MCF 10A (cell line): ENCODE data around the gene CATSPERD. TPM values are rescaled to one million over a fixed set of nuclear protein-coding genes. Genes with fewer than 3 reads are reported as not detected.
A peak's percentile ranks its signal among the peaks of the same experiment; 100 is the strongest.

ENCODE experiments used
- BruUV-seq: library from RNA; stranded (reverse); fragments of 400-500 nt; replicated peaks from 2 replicates; lab custom pipeline; 2021; lab: Mats Ljungman, UMichigan
- CTCF ChIA-PET: fragments of 300-600 bp; sonication (Branson Sonifier 250); formaldehyde crosslinking; extraction: SDS; loops from one replicate; lab custom pipeline; 2021; ENCODE audit warnings: antibody characterized with exemption, inconsistent platforms; lab: Yijun Ruan, JAX
- POLR2A ChIA-PET: fragments of 300-600, 350-650 bp; sonication (Branson Sonifier 250); formaldehyde crosslinking; extraction: SDS; loops from one replicate; lab custom pipeline; 2020; ENCODE audit warnings: antibody characterized with exemption, inconsistent platforms; lab: Yijun Ruan, JAX
- DNase-seq: peaks from one replicate; pipeline ENCODE4 v3.0.0-alpha.2; 2018; ENCODE audit not compliant: unreplicated experiment
- H3K27ac Mint-ChIP-seq: one replicate; pipeline ENCODE4 v1.8.0; 2022; ENCODE audit warnings: mild to moderate bottlenecking, low read depth, mixed read lengths; ENCODE audit not compliant: unreplicated experiment
- H3K27me3 Mint-ChIP-seq: one replicate; pipeline ENCODE4 v1.8.0; 2022; ENCODE audit warnings: mixed read lengths; ENCODE audit not compliant: insufficient read depth, unreplicated experiment
- H3K36me3 Mint-ChIP-seq: one replicate; pipeline ENCODE4 v1.8.0; 2022; ENCODE audit warnings: mild to moderate bottlenecking, moderate library complexity, mixed read lengths; ENCODE audit not compliant: insufficient read depth, unreplicated experiment
- H3K4me1 Mint-ChIP-seq: one replicate; pipeline ENCODE4 v1.8.0; 2022; ENCODE audit warnings: mixed read lengths; ENCODE audit not compliant: insufficient read depth, unreplicated experiment
- H3K4me3 Mint-ChIP-seq: one replicate; pipeline ENCODE4 v1.8.0; 2022; ENCODE audit warnings: mild to moderate bottlenecking, moderate library complexity, mixed read lengths; ENCODE audit not compliant: unreplicated experiment
- H3K9me3 Mint-ChIP-seq: one replicate; pipeline ENCODE4 v1.8.0; 2022; ENCODE audit warnings: mixed read lengths; ENCODE audit not compliant: unreplicated experiment
- intact Hi-C: fragments of 100-400 bp; cut with micrococcal nuclease; formaldehyde crosslinking; loops from 2 replicates; pipeline ENCODE4 v1.14.1; 2022
- total RNA-seq: library from RNA; stranded (reverse); gene quantifications from 2 replicates; pipeline ENCODE4 v1.2.3, GENCODE V29; 2022
- TF ChIP-seq, protein P1 (sequence below): fragments of 200-600 bp; IDR thresholded peaks from one replicate; pipeline ENCODE4 v1.8.0; 2022; ENCODE audit warnings: antibody characterized with exemption, mild to moderate bottlenecking; ENCODE audit not compliant: unreplicated experiment

Gene CATSPERD
- total RNA-seq, 1 experiment from 2014 or later = not detected

DNA sequence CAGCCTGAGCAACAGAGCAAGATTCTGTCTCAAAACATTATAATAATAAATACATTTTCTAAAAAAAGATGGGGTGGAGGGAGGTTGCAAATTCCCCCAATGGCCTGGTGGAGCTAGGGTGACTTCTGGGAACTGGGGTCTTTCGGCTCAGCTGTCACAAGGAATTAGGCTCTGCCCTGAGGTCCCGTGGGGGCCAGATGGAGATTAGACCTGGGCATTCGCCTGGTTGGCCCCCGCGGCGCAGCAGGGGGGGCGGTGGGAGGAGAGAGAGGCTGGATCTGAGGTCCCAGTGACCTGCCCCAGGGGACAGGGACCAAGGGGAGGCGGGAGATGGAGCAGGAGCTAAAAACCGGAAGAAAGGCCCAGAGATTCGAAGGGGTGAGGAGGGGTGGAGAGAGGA is 104.3 kb downstream of the CATSPERD start:
- intact Hi-C loops = no loop called here
- H3K9me3 Mint-ChIP-seq = no peaks in the 10 kb centered on the region
- POLR2A ChIA-PET = interaction anchor here (0.6 kb wide), 1 partner anchor 34 kb away, joined by 3 read pairs; no protein-coding TSS in a partner anchor

GRCh38 chr19:5825178-5825577 is 104.7 kb downstream of the CATSPERD start:
- ChIA-PET CTCF (interaction anchor here (0.5 to 5.6 kb wide), 5 partner anchors 15 to 54 kb away, joined by 3 to 45 read pairs (median 4); partner anchors contain the start of gene NRTN), POLR2A (interaction anchor here (0.6 kb wide), 1 partner anchor 35 kb away, joined by 3 read pairs; no protein-coding TSS in a partner anchor)
- Mint-ChIP-seq H3K4me1 (peaks cover 13% of the 10 kb centered on the region), H3K27me3 (peaks cover 9% of the 10 kb centered on the region), H3K36me3 (no peaks in the 10 kb centered on the region), H3K9me3 (no peaks in the 10 kb centered on the region), H3K4me3 (no peak overlapping the region), H3K27ac (no peak overlapping the region)
- no peak for DNase-seq
- BruUV-seq = no TSS peak
- TF ChIP-seq, protein P1, sequence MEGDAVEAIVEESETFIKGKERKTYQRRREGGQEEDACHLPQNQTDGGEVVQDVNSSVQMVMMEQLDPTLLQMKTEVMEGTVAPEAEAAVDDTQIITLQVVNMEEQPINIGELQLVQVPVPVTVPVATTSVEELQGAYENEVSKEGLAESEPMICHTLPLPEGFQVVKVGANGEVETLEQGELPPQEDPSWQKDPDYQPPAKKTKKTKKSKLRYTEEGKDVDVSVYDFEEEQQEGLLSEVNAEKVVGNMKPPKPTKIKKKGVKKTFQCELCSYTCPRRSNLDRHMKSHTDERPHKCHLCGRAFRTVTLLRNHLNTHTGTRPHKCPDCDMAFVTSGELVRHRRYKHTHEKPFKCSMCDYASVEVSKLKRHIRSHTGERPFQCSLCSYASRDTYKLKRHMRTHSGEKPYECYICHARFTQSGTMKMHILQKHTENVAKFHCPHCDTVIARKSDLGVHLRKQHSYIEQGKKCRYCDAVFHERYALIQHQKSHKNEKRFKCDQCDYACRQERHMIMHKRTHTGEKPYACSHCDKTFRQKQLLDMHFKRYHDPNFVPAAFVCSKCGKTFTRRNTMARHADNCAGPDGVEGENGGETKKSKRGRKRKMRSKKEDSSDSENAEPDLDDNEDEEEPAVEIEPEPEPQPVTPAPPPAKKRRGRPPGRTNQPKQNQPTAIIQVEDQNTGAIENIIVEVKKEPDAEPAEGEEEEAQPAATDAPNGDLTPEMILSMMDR = no peak
- intact Hi-C loops = no loop called here

More for the DNA sequence above, 104.3 kb downstream of the CATSPERD start:
- TF ChIP-seq, protein P1 = no peak
- DNase-seq = no peak
- Mint-ChIP-seq H3K36me3 (no peaks in the 10 kb centered on the region), H3K4me3 (no peak overlapping the region), H3K4me1 (peaks cover 13% of the 10 kb centered on the region), H3K27ac (no peak overlapping the region), H3K27me3 (peaks cover 9% of the 10 kb centered on the region)
- no TSS peak for BruUV-seq
- CTCF ChIA-PET = interaction anchor here (0.5 to 5.6 kb wide), 6 partner anchors 15 to 155 kb away, joined by 3 to 45 read pairs (median 4); partner anchors contain the start of gene NRTN

DNA sequence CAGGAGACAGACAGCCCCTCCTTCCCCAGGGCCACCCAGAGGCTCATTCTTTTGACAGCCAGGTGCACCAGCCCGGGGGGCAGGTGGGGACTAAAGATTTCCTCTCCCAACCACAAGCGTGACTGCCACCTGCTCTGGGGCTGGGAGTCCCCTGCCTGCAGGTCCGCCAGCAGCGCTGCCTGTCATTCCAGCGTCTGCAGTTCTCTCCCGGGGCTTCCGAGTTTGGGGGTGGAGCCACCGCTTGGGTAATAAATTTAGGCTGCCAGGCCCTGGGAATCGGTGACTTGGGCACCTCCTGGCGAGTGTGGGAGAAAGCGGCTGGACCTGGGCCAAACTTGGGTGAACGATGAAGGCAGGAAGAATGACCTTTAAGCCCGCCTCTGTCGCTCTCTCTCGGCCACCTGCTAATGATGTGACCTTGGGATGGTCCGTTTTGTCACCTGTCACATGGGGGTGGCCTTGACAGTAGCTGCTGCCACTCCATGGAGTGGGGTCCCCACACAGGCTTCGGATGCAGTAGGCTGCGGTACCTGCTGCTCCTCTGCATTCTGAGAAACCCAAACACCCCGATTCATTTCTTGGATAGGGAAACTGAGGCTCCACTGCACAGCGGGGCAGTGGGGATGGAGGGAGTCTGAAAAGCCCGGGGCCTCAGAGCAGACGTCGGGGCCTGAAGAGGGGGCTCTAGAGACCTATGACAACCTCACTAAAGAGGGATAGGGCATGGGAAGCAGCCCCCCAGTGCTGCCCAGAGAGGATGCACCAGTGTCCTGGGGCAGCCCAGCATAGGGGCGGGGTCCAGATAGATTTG is 106.3 kb downstream of the CATSPERD start:
- ChIA-PET CTCF (interaction anchor here (0.6 to 2.3 kb wide), 2 partner anchors 23 to 42 kb away, joined by 3 to 12 read pairs; no protein-coding TSS in a partner anchor), POLR2A (interaction anchor here (2.0 kb wide), 1 partner anchor 36 kb away, joined by 6 read pairs; the partner anchor contains the start of gene DUS3L)
- TF ChIP-seq, protein P1 = peak; percentile 10
- no TSS peak for BruUV-seq
- no peaks in the 10 kb centered on the region for H3K9me3 Mint-ChIP-seq
- no peaks in the 10 kb centered on the region for H3K36me3 Mint-ChIP-seq
- H3K4me1 Mint-ChIP-seq = peaks cover 13% of the 10 kb centered on the region
- H3K27me3 Mint-ChIP-seq = no peaks in the 10 kb centered on the region
- peak; percentile 88 for DNase-seq
- intact Hi-C loops = no loop called here
- H3K4me3 Mint-ChIP-seq = peak overlapping the region; percentile 75
- no peak overlapping the region for H3K27ac Mint-ChIP-seq

DNA sequence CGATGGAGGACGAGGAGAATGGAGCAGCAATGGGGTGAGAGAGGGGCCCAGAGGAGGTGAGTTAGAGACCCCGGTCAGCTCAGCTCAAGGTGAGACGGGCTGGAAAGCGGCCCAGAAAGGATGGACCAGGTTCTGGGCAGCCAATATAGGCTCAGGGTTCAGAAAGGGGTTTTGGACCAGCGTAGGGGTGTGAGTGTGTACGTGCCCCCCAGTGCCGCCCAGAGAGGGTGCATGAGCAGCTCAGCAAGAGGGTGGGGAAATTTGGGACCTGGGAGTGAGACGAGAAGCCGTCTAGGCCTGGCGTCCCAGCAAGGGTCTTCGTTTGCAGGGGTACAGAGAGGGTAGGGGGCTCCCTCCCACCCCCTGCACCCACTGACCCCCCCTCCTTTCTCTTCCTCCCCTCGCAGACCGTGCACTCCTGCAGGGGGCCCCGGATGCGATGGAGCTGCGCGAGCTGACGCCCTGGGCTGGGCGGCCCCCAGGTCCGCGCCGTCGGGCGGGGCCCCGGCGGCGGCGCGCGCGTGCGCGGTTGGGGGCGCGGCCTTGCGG is 107.0 kb downstream of the CATSPERD start:
- peak overlapping the region; percentile 75 for H3K4me3 Mint-ChIP-seq
- no peaks in the 10 kb centered on the region for H3K27me3 Mint-ChIP-seq
- no peaks in the 10 kb centered on the region for H3K36me3 Mint-ChIP-seq
- intact Hi-C loops = no loop called here
- no peak for DNase-seq
- H3K4me1 Mint-ChIP-seq = peaks cover 13% of the 10 kb centered on the region
- H3K9me3 Mint-ChIP-seq = no peaks in the 10 kb centered on the region
- POLR2A ChIA-PET = interaction anchor here (0.9 to 2.8 kb wide), 5 partner anchors 37 to 76 kb away, joined by 3 to 32 read pairs (median 5); partner anchors contain the start of genes DUS3L, NDUFA11 and VMAC
- TF ChIP-seq, protein P1 = no peak
- CTCF ChIA-PET = interaction anchor here (0.6 to 2.3 kb wide), 2 partner anchors 23 to 42 kb away, joined by 3 to 12 read pairs; no protein-coding TSS in a partner anchor
- no peak overlapping the region for H3K27ac Mint-ChIP-seq
- BruUV-seq = no TSS peak
